HG03045 (cell line): ENCODE measurements around the gene NOC2L.
"Not testable (repeated sequence)": the region's sequence is repeated elsewhere in the genome, so short reads cannot be mapped to it uniquely, and the experiment has no call there.

ENCODE experiments used
- ATAC-seq: cut with Tn5 transposase; IDR thresholded peaks from one replicate; pipeline ENCODE4 v1.9.1; 2021; ENCODE audit warnings: mild to moderate bottlenecking, moderate library complexity; ENCODE audit not compliant: unreplicated experiment

Gene NOC2L

GRCh38 chr1:994546-994945 is 35.5 kb upstream of the NOC2L start:
- ATAC-seq, result not testable (repeated sequence)

- no peak for ATAC-seq
These were observed 34.4 kb upstream of the NOC2L start for GRCh38 chr1:993379-993995.

- ATAC-seq, result no peak
These were observed 33.3 kb upstream of the NOC2L start for GRCh38 chr1:992362-992761.

- ATAC-seq, result no peak
These were observed 32.8 kb upstream of the NOC2L start for GRCh38 chr1:991895-992294.

GRCh38 chr1:991275-991674 is 32.2 kb upstream of the NOC2L start:
- ATAC-seq, result not testable (repeated sequence)

GRCh38 chr1:988061-988460 is 29.0 kb upstream of the NOC2L start:
- ATAC-seq, result not testable (repeated sequence)

- no peak for ATAC-seq
These were observed 26.1 kb upstream of the NOC2L start for GRCh38 chr1:985126-985525.

GRCh38 chr1:984476-984814 is 25.4 kb upstream of the NOC2L start:
- ATAC-seq, result no peak

GRCh38 chr1:983798-984475 is 24.9 kb upstream of the NOC2L start:
- ATAC-seq, result no peak

- ATAC-seq, result no peak
These were observed 23.8 kb upstream of the NOC2L start for GRCh38 chr1:982765-983436.

- no peak for ATAC-seq
These were observed 23.0 kb upstream of the NOC2L start, which contains the start of gene PERM1 for GRCh38 chr1:981955-982558. PERM1 (minus strand) TSS chr1:982093; CDS start chr1:981029, 1,064 bp downstream.

- no peak for ATAC-seq
These were observed 22.5 kb upstream of the NOC2L start for GRCh38 chr1:981491-981954.

GRCh38 chr1:980602-981395 is 21.7 kb upstream of the NOC2L start:
- ATAC-seq, result no peak

- ATAC-seq, result no peak
These were observed 21.1 kb upstream of the NOC2L start for GRCh38 chr1:980137-980571.

- ATAC-seq, result no peak
These were observed 20.7 kb upstream of the NOC2L start for GRCh38 chr1:979744-980072.

- ATAC-seq, result no peak
These were observed 20.0 kb upstream of the NOC2L start for GRCh38 chr1:978835-979743.

GRCh38 chr1:978069-978834 is 19.2 kb upstream of the NOC2L start:
- ATAC-seq, result no peak

GRCh38 chr1:976791-977190 is 17.7 kb upstream of the NOC2L start:
- not testable (repeated sequence) for ATAC-seq
